ENCODE data around the gene RAP1B.

The RAP1B gene

DNA sequence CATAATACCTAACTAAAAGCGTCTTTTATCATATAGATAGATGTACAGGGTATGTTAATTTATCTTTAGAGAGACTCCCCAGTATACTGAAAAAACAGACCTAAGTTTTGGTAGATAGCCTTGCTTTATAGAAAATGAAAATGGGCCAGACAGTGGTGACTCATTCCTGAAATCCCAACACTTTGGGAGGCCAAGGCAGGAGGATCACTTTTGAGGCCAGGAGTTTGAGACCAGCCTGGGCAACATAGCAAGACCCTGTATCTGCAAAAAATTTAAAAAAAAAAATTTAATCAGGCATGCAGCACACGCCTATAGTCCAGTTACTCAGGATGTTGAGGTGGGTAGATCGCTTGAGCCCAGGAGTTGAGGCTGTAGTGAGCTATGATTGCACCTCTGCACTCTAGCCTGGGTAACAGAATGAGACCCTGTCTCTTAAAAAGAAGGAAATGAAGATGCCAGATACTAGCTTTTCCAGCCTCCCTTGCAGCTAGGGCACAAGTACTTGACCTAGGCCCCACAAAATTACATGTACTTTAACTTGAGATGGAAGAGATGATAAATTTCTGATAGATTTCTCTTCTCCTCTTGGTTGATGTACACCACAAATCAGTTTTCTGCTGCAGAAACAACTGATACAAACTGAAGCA, 17.1 kb downstream of the RAP1B start:
- TF ChIP-seq, protein P1, sequence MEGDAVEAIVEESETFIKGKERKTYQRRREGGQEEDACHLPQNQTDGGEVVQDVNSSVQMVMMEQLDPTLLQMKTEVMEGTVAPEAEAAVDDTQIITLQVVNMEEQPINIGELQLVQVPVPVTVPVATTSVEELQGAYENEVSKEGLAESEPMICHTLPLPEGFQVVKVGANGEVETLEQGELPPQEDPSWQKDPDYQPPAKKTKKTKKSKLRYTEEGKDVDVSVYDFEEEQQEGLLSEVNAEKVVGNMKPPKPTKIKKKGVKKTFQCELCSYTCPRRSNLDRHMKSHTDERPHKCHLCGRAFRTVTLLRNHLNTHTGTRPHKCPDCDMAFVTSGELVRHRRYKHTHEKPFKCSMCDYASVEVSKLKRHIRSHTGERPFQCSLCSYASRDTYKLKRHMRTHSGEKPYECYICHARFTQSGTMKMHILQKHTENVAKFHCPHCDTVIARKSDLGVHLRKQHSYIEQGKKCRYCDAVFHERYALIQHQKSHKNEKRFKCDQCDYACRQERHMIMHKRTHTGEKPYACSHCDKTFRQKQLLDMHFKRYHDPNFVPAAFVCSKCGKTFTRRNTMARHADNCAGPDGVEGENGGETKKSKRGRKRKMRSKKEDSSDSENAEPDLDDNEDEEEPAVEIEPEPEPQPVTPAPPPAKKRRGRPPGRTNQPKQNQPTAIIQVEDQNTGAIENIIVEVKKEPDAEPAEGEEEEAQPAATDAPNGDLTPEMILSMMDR (IDR thresholded peaks at IDR 0.05) = no peak

DNA sequence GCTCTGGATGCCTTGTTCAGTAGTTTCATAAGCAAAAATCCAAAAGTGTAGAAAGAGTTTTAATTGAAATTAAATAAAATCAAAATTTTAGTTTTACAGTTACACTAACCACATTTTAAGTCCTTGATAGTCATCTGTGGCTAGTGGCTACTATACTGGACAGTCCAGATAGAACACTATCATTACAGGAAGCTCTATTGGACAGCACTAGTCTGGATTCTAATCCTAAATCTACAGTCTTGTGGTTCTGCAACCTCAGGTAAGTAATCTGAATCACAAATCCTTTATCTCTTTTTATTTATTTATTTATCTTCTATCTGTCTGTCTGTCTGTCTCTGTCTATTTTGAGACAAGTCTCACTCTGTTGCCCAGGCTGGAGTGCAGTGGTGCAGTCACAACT, 18.0 kb downstream of the RAP1B start:
- TF ChIP-seq, protein P1 (IDR thresholded peaks at IDR 0.05) = no peak

DNA sequence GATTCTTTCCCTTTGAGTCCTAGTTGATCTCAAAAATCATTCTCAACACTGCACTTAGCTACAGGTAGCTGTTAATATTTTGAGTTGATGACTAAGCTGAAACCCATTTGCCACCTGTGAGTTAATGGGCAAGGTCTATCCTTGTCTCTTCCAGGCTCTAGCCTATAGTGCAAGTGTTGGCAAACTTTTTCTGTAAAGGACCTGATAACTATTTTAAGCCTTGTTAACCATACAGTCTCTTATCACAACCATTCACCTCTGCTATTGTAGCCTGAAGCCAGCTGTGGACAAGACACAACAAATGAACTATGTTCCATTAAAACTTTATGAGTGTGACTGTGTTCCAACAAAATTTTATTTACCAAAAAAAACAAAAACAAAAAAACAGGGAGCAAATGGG, 19.4 kb downstream of the RAP1B start:
- TF ChIP-seq, protein P1 (IDR thresholded peaks at IDR 0.05) = no peak

DNA sequence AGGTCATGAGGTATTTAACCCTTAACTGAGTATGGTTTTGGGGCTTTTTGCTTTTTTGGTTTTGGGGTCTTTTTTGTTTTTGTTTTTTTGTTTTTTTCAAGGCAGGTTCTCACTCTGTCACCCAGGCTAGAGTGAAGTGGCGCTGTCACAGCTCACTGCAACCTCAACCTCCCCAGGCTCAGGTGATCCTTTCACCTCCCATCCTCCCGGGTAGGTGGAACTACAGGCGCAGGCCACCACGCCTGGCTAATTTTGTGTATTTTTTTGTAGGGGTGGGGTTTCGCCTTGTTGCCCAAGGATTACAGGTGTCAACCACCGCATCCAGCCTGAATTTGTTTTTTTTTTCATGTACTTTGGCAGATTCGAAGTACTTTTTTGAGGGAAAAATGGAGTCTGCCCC, 19.9 kb downstream of the RAP1B start:
- TF ChIP-seq, protein P1 (IDR thresholded peaks at IDR 0.05) = no peak

DNA sequence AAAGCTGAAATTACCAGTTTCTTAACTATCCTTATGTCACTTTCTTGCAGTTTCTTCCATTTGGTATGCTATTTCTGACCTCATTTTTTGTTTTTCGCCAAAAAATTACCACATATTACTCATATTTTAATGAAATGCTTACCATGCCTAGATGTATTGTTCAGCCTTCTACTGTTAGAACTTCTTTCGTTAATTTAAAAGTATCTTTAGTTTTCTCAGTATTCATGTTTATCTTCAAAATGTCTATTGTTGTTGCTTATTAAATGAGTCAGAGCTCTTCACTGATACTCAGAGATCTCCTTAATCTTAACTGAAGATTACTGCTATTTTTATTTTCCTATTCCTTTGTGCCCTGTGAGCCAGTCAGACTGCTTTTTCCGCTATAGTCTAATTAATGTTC, 20.5 kb downstream of the RAP1B start:
- TF ChIP-seq, protein P1 (IDR thresholded peaks at IDR 0.05) = no peak

DNA sequence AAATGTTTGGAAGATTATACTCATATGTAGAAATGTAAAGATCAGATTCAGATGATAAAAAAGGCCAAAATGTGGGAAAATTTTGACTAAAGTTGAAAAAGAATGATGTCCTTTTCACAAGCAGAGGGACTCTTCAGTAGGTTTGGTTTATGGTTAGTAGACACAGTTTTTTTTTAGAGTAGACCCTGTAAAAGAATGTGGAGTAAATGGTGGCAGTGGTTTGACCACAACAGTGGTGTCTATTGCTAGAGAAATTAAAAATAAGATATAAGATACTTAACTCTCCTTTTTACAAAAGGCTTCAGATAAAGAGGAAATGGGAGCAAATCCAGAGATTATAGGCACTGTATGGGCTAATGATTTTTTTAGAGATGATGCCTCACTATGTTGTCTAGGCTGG, 21.8 kb downstream of the RAP1B start:
- TF ChIP-seq, protein P1 (IDR thresholded peaks at IDR 0.05) = no peak

DNA sequence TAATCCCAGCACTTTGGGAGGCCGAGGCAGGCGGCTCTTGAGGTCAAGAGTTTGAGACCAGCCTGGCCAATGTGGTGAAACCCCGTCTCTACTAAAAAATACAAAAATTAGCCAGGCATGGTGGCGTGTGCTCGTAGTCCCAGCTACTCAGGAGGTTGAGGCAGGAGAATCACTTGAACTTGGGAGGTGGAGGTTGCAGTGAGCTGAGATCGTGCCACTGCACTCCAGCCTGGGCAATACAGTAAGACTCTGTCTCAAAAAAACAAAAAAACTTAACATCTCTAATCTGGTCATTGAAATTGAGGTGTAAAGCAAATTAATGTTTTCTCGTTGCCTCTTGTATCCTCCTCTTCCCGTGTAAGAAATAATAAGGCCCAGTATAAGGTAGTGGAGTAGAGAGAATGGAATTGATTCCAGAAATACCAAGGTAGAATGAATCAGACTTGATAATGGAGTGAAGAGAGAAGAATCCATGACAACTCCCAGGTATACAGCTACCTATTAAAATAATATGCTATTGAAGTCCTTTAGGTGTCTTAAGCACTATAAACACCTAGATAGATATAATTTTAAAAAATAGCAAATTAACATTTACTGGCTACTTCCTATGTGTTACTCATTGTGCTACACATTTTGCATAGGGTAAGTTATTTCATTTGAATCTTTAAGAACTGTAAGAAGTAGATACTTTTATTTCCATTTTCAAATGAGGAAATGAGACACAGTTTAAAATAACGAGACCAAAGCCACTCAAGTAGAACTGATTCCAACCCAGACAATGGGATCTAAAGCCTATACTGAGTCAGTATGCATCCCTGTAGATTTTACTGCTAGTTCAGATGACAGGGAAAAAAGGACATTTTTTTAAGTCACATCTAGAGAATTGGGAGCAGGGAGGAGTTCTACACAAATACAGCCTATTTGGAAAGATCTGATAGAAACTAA, 23.2 kb downstream of the RAP1B start:
- TF ChIP-seq, protein P1 (IDR thresholded peaks at IDR 0.05) = no peak
